Endothelial cell of umbilical vein (primary cell): ENCODE data around the gene XAGE3. TPM values are rescaled to one million over a fixed set of nuclear protein-coding genes. Genes with fewer than 3 reads are reported as not detected.

Experiments
- BruUV-seq: library from RNA; stranded (reverse); fragments of 400-500 nt; replicated peaks from 2 replicates; lab custom pipeline; 2021; lab: Mats Ljungman, UMichigan
- CTCF ChIA-PET: fragments of 300-600, 350-600 bp; sonication (Branson Sonifier 250); formaldehyde crosslinking; loops from one replicate; lab custom pipeline; 2021; ENCODE audit warnings: antibody characterized with exemption, inconsistent platforms; lab: Charles Lee
- POLR2A ChIA-PET: fragments of 300-600, 350-600 bp; sonication (Branson Sonifier 250); formaldehyde crosslinking; loops from one replicate; lab custom pipeline; 2021; ENCODE audit warnings: antibody characterized with exemption, inconsistent platforms; lab: Charles Lee
- DNase-seq: peaks from one replicate; pipeline ENCODE4 v3.0.0-alpha.2; 2011; ENCODE audit warnings: low read depth, low spot score
- FAIRE-seq: peaks from 2 replicates; lab custom pipeline; 2011; peaks lifted over from hg19 to GRCh38; lab: Jason Lieb, UNC
- H2AFZ ChIP-seq: 2 replicates; pipeline ENCODE4 v1.6.0; 2012; ENCODE audit warnings: low read depth, low read length, control low read depth, inconsistent platforms
- H3K27ac ChIP-seq: 2 replicates; pipeline ENCODE4 v1.5.1; 2011; ENCODE audit warnings: low read depth, mild to moderate bottlenecking, control low read depth, low read length, moderate library complexity; ENCODE audit not compliant: insufficient read depth
- H3K27me3 ChIP-seq, 2 experiments: 2 replicates each; pipeline versions ENCODE4 v1.6.0 to v1.6.1; 2011; ENCODE audit warnings: low read length in 2 of 2, mixed read lengths in 1 of 2; ENCODE audit not compliant: control insufficient read depth in 2 of 2, insufficient read depth in 2 of 2
- H3K36me3 ChIP-seq, 2 experiments: 2 replicates in 1 of 2; 3 replicates in 1 of 2; pipeline ENCODE4 v1.5.1; 2011; ENCODE audit warnings: low read length in 2 of 2, mild to moderate bottlenecking in 1 of 2, moderate library complexity in 1 of 2; ENCODE audit not compliant: control insufficient read depth in 2 of 2, insufficient read depth in 2 of 2; ENCODE audit errors: extremely low read depth in 1 of 2
- H3K4me1 ChIP-seq: 3 replicates; pipeline ENCODE4 v1.5.1; 2011; ENCODE audit warnings: mild to moderate bottlenecking, low read length; ENCODE audit not compliant: control insufficient read depth, insufficient read depth; ENCODE audit errors: extremely low read depth
- H3K4me2 ChIP-seq: 2 replicates; pipeline ENCODE4 v1.6.1; 2011; ENCODE audit warnings: low read length, control low read depth, mixed read lengths; ENCODE audit not compliant: insufficient read depth
- H3K4me3 ChIP-seq, 3 experiments: fragments of 200-600 bp in 1 of 3; sonication (generic), shearing (Covaris generic) in 1 of 3; replicated peaks in 1 of 3; 2 replicates each; pipeline ENCODE4 v1.5.1; 2011 to 2016; ENCODE audit warnings: control low read depth in 3 of 3, low read length in 3 of 3, mild to moderate bottlenecking in 2 of 3, inconsistent platforms in 1 of 3, low read depth in 1 of 3, moderate library complexity in 1 of 3; ENCODE audit not compliant: insufficient read depth in 1 of 3
- H3K79me2 ChIP-seq: 2 replicates; pipeline ENCODE4 v1.6.0; 2012; ENCODE audit warnings: low read length, inconsistent platforms; ENCODE audit not compliant: control insufficient read depth, insufficient read depth
- H3K9ac ChIP-seq: replicated peaks from 2 replicates; pipeline ENCODE3; 2011; ENCODE audit warnings: low read length, control low read depth; ENCODE audit not compliant: insufficient read depth; ENCODE audit errors: extremely low read depth
- H3K9me1 ChIP-seq: replicated peaks from 3 replicates; pipeline ENCODE4 v1.6.0; 2011; ENCODE audit warnings: mild to moderate bottlenecking, low read length; ENCODE audit not compliant: control insufficient read depth, insufficient read depth; ENCODE audit errors: extremely low read depth
- H3K9me3 ChIP-seq: replicated peaks from 2 replicates; pipeline ENCODE4 v1.5.1; 2012; ENCODE audit warnings: low read length, inconsistent platforms; ENCODE audit not compliant: control insufficient read depth, insufficient read depth
- H4K20me1 ChIP-seq: replicated peaks from 2 replicates; pipeline ENCODE3; 2011; ENCODE audit warnings: mild to moderate bottlenecking, low read length; ENCODE audit not compliant: control insufficient read depth, insufficient read depth; ENCODE audit errors: extremely low read depth
- EZH2 ChIP-seq: IDR thresholded peaks from 2 replicates; pipeline ENCODE4 v1.6.1; 2012; ENCODE audit warnings: borderline replicate concordance, low read depth, mild to moderate bottlenecking, moderate library complexity, low read length, inconsistent platforms; ENCODE audit not compliant: severe bottlenecking
- FOS ChIP-seq: IDR thresholded peaks from 2 replicates; pipeline ENCODE4 v1.6.1; 2011; ENCODE audit warnings: mild to moderate bottlenecking, low read length, moderate library complexity, borderline replicate concordance; ENCODE audit not compliant: insufficient read depth
- GATA2 ChIP-seq: IDR thresholded peaks from 2 replicates; pipeline ENCODE4 v1.7.0; 2011; ENCODE audit warnings: low read depth, mild to moderate bottlenecking, moderate library complexity, mixed read lengths, low read length; ENCODE audit not compliant: insufficient read length, insufficient read depth
- JUN ChIP-seq: IDR thresholded peaks from 2 replicates; pipeline ENCODE4 v1.6.1; 2011; ENCODE audit warnings: borderline replicate concordance, low read depth; ENCODE audit not compliant: insufficient read length, insufficient read depth
- MYC ChIP-seq: IDR thresholded peaks from one replicate; pipeline ENCODE4 v1.6.1; 2011; ENCODE audit warnings: mild to moderate bottlenecking, low read depth, low read length
- POLR2A ChIP-seq: IDR thresholded peaks from 2 replicates; pipeline ENCODE4 v1.6.1; 2012; ENCODE audit warnings: low read depth, mild to moderate bottlenecking, control low read depth, low read length
- POLR2AphosphoS5 ChIP-seq: IDR thresholded peaks from 2 replicates; pipeline ENCODE4 v1.6.1; 2012; ENCODE audit warnings: low read depth, mild to moderate bottlenecking, control low read depth, low read length, moderate library complexity; ENCODE audit not compliant: insufficient read depth
- dilution Hi-C: fragments of 300-500 bp; cut with MboI; formaldehyde crosslinking; loops from one replicate; pipeline ENCODE4 v1.15.0; 2019; ENCODE audit warnings: low sequenced_read_pairs; ENCODE audit not compliant: extremely low pct_ligation_motif_present
- intact Hi-C: fragments of 100-400 bp; cut with micrococcal nuclease; formaldehyde crosslinking; loops from one replicate; pipeline ENCODE4 v1.10.0; 2022
- polyA plus RNA-seq, 4 experiments: library from polyadenylated mRNA; depleted of rRNA in 3 of 4; stranded (reverse) in 3 of 4; unstranded in 1 of 4; fragments of >200 nt; gene quantifications; 2 replicates each; pipeline versions ENCODE4 v1.2.1 to v1.2.3, GENCODE V29; 2011 to 2012; ENCODE audit warnings: missing spikeins in 1 of 4
- total RNA-seq: library from RNA; stranded (reverse); gene quantifications from 2 replicates; pipeline ENCODE4 v1.2.3, GENCODE V29; 2021
- TF ChIP-seq, protein P1 (sequence below), 2 donors: IDR thresholded peaks; 1 replicate in 1 of 2; 2 replicates in 1 of 2; pipeline ENCODE4 v1.5.1; 2011; ENCODE audit warnings: low read length in 2 of 2, mild to moderate bottlenecking in 2 of 2, moderate library complexity in 2 of 2, control low read depth in 1 of 2, inconsistent platforms in 1 of 2, low read depth in 1 of 2; ENCODE audit not compliant: insufficient read depth in 1 of 2; ENCODE audit errors: extremely low read depth in 1 of 2
- TF ChIP-seq, protein P2 (sequence below): IDR thresholded peaks from 2 replicates; pipeline ENCODE4 v1.6.1; 2011; ENCODE audit not compliant: insufficient read depth, insufficient read length

Gene XAGE3
- total and polyA plus RNA-seq, 2 donors (not counting 3 experiments of a cell fraction or from before 2014, with no cell fraction given): not detected

DNA sequence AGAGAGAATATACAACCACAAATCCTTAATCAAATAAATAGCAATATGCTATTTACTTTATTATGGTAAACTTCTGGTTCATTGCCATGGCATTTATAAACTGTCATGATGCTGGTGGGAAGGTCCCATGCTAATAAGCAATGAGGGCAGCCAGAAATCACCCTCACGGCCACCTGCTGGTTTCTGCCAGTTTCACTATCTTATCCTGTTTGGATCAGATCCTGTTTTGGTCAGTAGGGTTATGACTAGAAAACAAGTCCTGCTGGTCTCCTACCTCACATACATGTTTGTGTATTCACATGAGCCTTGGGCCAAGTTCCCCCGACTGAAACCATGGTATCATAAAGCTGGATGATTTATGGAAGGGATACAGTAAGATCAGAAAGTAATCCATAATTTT, 28.7 kb downstream of the XAGE3 start:
- H4K20me1 ChIP-seq: no peaks in the 10 kb centered on the region
- intact Hi-C loops: no loop called here
- no TSS peak for BruUV-seq
- no peaks in the 10 kb centered on the region for H3K79me2 ChIP-seq
- H3K9me3 ChIP-seq: no peaks in the 10 kb centered on the region
- H3K4me2 ChIP-seq: no peak overlapping the region
- no peak overlapping the region for H3K27ac ChIP-seq
- H3K4me1 ChIP-seq: no peaks in the 10 kb centered on the region
- TF ChIP-seq MYC: no peak
- no peak for TF ChIP-seq JUN
- no peak for TF ChIP-seq FOS
- TF ChIP-seq POLR2A: no peak
- TF ChIP-seq, protein P1, sequence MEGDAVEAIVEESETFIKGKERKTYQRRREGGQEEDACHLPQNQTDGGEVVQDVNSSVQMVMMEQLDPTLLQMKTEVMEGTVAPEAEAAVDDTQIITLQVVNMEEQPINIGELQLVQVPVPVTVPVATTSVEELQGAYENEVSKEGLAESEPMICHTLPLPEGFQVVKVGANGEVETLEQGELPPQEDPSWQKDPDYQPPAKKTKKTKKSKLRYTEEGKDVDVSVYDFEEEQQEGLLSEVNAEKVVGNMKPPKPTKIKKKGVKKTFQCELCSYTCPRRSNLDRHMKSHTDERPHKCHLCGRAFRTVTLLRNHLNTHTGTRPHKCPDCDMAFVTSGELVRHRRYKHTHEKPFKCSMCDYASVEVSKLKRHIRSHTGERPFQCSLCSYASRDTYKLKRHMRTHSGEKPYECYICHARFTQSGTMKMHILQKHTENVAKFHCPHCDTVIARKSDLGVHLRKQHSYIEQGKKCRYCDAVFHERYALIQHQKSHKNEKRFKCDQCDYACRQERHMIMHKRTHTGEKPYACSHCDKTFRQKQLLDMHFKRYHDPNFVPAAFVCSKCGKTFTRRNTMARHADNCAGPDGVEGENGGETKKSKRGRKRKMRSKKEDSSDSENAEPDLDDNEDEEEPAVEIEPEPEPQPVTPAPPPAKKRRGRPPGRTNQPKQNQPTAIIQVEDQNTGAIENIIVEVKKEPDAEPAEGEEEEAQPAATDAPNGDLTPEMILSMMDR (IDR thresholded peaks at IDR 0.05; ENCODE audit: extremely low read depth in 1 of 2, insufficient read depth in 1 of 2, low read depth in 1 of 2, low read length in 2 of 2): no peak
- no peak for TF ChIP-seq POLR2AphosphoS5
- TF ChIP-seq EZH2: no peak
- TF ChIP-seq GATA2: no peak
- TF ChIP-seq, protein P2, sequence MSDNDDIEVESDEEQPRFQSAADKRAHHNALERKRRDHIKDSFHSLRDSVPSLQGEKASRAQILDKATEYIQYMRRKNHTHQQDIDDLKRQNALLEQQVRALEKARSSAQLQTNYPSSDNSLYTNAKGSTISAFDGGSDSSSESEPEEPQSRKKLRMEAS: no peak
- no peaks in the 10 kb centered on the region for H3K36me3 ChIP-seq
- dilution Hi-C loops: no loop called here
- H3K4me3 ChIP-seq: no peak overlapping the region
- no peak for FAIRE-seq
- H3K27me3 ChIP-seq: no peaks in the 10 kb centered on the region
- no peaks in the 10 kb centered on the region for H3K9me1 ChIP-seq
- no peak for DNase-seq
- H2AFZ ChIP-seq: no peak overlapping the region
- H3K9ac ChIP-seq: no peak overlapping the region
- CTCF ChIA-PET: no interaction called here
- POLR2A ChIA-PET: no interaction called here
